Endothelial cell of umbilical vein (primary cell): Measurements from ENCODE around the gene PARP3.

ENCODE experiments used
- EZH2 ChIP-seq: IDR thresholded peaks from 2 replicates; pipeline ENCODE4 v1.6.1; 2012; ENCODE audit warnings: borderline replicate concordance, low read depth, mild to moderate bottlenecking, moderate library complexity, low read length, inconsistent platforms; ENCODE audit not compliant: severe bottlenecking
- TF ChIP-seq, protein P1 (sequence below), 2 donors: IDR thresholded peaks; 1 replicate in 1 of 2; 2 replicates in 1 of 2; pipeline ENCODE4 v1.5.1; 2011; ENCODE audit warnings: low read length in 2 of 2, mild to moderate bottlenecking in 2 of 2, moderate library complexity in 2 of 2, control low read depth in 1 of 2, inconsistent platforms in 1 of 2, low read depth in 1 of 2; ENCODE audit not compliant: insufficient read depth in 1 of 2; ENCODE audit errors: extremely low read depth in 1 of 2

DNA sequence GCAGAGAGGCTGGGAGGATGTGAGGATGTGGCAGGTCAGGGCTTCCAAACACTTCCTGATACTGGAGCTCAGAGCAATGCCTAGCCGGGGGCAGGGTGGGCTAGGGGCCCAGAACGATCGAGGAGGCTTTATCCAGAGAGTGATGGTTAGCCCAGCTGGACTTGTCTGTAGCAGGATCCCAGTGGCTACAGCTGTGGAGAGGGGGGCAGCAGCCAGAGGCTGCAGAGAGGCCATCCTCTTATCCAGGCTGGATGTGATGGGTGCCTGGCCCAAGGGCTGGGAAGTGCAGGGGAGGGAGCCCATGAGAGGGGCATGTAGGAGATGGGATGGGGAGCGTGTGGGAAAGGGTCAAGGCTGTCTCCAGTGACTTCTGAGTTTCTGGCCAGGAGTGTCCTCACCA is 4.6 kb downstream of the PARP3 start:
- TF ChIP-seq, protein P1, sequence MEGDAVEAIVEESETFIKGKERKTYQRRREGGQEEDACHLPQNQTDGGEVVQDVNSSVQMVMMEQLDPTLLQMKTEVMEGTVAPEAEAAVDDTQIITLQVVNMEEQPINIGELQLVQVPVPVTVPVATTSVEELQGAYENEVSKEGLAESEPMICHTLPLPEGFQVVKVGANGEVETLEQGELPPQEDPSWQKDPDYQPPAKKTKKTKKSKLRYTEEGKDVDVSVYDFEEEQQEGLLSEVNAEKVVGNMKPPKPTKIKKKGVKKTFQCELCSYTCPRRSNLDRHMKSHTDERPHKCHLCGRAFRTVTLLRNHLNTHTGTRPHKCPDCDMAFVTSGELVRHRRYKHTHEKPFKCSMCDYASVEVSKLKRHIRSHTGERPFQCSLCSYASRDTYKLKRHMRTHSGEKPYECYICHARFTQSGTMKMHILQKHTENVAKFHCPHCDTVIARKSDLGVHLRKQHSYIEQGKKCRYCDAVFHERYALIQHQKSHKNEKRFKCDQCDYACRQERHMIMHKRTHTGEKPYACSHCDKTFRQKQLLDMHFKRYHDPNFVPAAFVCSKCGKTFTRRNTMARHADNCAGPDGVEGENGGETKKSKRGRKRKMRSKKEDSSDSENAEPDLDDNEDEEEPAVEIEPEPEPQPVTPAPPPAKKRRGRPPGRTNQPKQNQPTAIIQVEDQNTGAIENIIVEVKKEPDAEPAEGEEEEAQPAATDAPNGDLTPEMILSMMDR (IDR thresholded peaks at IDR 0.05; ENCODE audit: extremely low read depth in 1 of 2, insufficient read depth in 1 of 2, low read depth in 1 of 2, low read length in 2 of 2): no peak
- no peak for TF ChIP-seq EZH2
